HepG2 (cell line): ENCODE data around the gene THADA. TPM values are rescaled to one million over a fixed set of nuclear protein-coding genes. Genes with fewer than 3 reads are reported as not detected.

ENCODE experiments used
- ATAC-seq: fragments of 200-7000 bp; cut with Tn5 transposase; 3 replicates; pipeline ENCODE4 v1.9.1; 2020; ENCODE audit warnings: mild to moderate bottlenecking, moderate library complexity
- BruUV-seq: library from RNA; stranded (reverse); fragments of 400-500 nt; replicated peaks from 2 replicates; lab custom pipeline; 2021; lab: Mats Ljungman, UMichigan
- CTCF ChIA-PET: fragments of 300-600 bp; formaldehyde crosslinking; extraction: SDS; loops from one replicate; lab custom pipeline; 2021; ENCODE audit warnings: low total read pairs, inconsistent platforms, low intra/inter-chr PET ratio; lab: Yijun Ruan, JAX
- POLR2A ChIA-PET: fragments of 350-600 bp; sonication (Branson Sonifier 250); formaldehyde crosslinking; loops from one replicate; lab custom pipeline; 2020; ENCODE audit warnings: antibody characterized with exemption, inconsistent platforms; lab: Yijun Ruan, JAX
- DNase-seq: peaks from one replicate; pipeline ENCODE4 v3.0.0-alpha.2; 2015; ENCODE audit warnings: low spot score
- FAIRE-seq: peaks from 3 replicates; lab custom pipeline; 2011; peaks lifted over from hg19 to GRCh38; lab: Jason Lieb, UNC
- H2AFZ ChIP-seq: one replicate; pipeline ENCODE4 v1.6.1; 2011; ENCODE audit warnings: low read length, inconsistent platforms
- H3K27ac ChIP-seq: fragments of 300-600 bp; 3 replicates; pipeline ENCODE4 v1.8.0; 2011; ENCODE audit warnings: mixed run types, mild to moderate bottlenecking, mixed read lengths, low read length, inconsistent platforms; ENCODE audit not compliant: insufficient read depth; ENCODE audit errors: extremely low read length
- H3K27me3 ChIP-seq, 2 experiments: fragments of 200-600 bp in 1 of 2; 2 replicates in 1 of 2; 3 replicates in 1 of 2; pipeline versions ENCODE4 v1.6.0 to v1.8.0; 2011; ENCODE audit warnings: low read length in 2 of 2, mild to moderate bottlenecking in 2 of 2, moderate library complexity in 2 of 2, inconsistent platforms in 1 of 2; ENCODE audit not compliant: insufficient read depth in 2 of 2, control insufficient read depth in 1 of 2
- H3K36me3 ChIP-seq, 2 experiments: fragments of 200-600 bp in 1 of 2; replicated peaks in 1 of 2; 2 replicates in 1 of 2; 3 replicates in 1 of 2; pipeline versions ENCODE4 v1.5.1 to v1.8.0; 2011; ENCODE audit warnings: low read length in 2 of 2, inconsistent platforms in 1 of 2; ENCODE audit not compliant: insufficient read depth in 2 of 2, control insufficient read depth in 1 of 2
- H3K4me1 ChIP-seq: 2 replicates; pipeline ENCODE4 v1.5.1; 2012; ENCODE audit warnings: low read length, inconsistent platforms; ENCODE audit not compliant: insufficient read depth
- H3K4me2 ChIP-seq: 2 replicates; pipeline ENCODE4 v1.6.0; 2011; ENCODE audit warnings: low read depth, low read length, inconsistent platforms
- H3K4me3 ChIP-seq, 3 experiments: fragments of 200-600 bp in 1 of 3; sonication (generic), shearing (Covaris generic) in 1 of 3; replicated peaks in 1 of 3; 2 replicates each; pipeline ENCODE4 v1.5.1; 2011 to 2016; ENCODE audit warnings: low read length in 3 of 3, inconsistent platforms in 2 of 3, low read depth in 2 of 3, mild to moderate bottlenecking in 2 of 3, control low read depth in 1 of 3, mixed read lengths in 1 of 3; ENCODE audit not compliant: insufficient read depth in 1 of 3
- H3K79me2 ChIP-seq: one replicate; pipeline ENCODE4 v1.6.1; 2011; ENCODE audit warnings: low read length, inconsistent platforms; ENCODE audit not compliant: insufficient read depth
- H3K9ac ChIP-seq: 2 replicates; pipeline ENCODE4 v1.6.0; 2011; ENCODE audit warnings: mild to moderate bottlenecking, low read depth, low read length, inconsistent platforms; ENCODE audit not compliant: insufficient read depth
- H3K9me3 ChIP-seq: 2 replicates; pipeline ENCODE4 v1.5.1; 2012; ENCODE audit warnings: mild to moderate bottlenecking, low read length
- H4K20me1 ChIP-seq: 2 replicates; pipeline ENCODE4 v1.6.0; 2011; ENCODE audit warnings: inconsistent platforms, mild to moderate bottlenecking, low read length, moderate library complexity; ENCODE audit not compliant: insufficient read depth
- PAF1 ChIP-seq: IDR thresholded peaks from 2 replicates; pipeline ENCODE4 v1.6.1; 2016; ENCODE audit warnings: missing genetic modification reagents, missing compliant biosample characterization
- SNAI1 ChIP-seq: sonication (generic); formaldehyde crosslinking; IDR thresholded peaks from 2 replicates; pipeline ENCODE4 v1.5.0; 2020; ENCODE audit warnings: mild to moderate bottlenecking, missing genetic modification reagents, borderline replicate concordance
- SOX13 ChIP-seq, 3 experiments: fragments of 450-650 bp in 1 of 3; sonication (generic) in 1 of 3; formaldehyde crosslinking in 1 of 3; IDR thresholded peaks in 2 of 3; conservative IDR thresholded peaks in 1 of 3; 2 replicates each; pipeline versions ENCODE4 v1.5.0 to v1.6.1; 2016 to 2020; ENCODE audit warnings: antibody characterized with exemption in 1 of 3, mild to moderate bottlenecking in 1 of 3, missing compliant biosample characterization in 1 of 3, missing genetic modification reagents in 1 of 3, moderate library complexity in 1 of 3
- SP140L ChIP-seq: sonication (generic); formaldehyde crosslinking; IDR thresholded peaks from 2 replicates; pipeline ENCODE4 v1.4.0; 2020; ENCODE audit warnings: missing genetic modification reagents, borderline replicate concordance
- ZNF510 ChIP-seq: sonication (generic); formaldehyde crosslinking; IDR thresholded peaks from 2 replicates; pipeline ENCODE4 v1.4.0; 2020; ENCODE audit warnings: low read depth, mild to moderate bottlenecking, missing genetic modification reagents
- WGBS: methylation state at CpG from one replicate; pipeline ENCODE4 v1.1.6; 2017; ENCODE audit warnings: low lambda C conversion rate; 5-methylcytosine and 5-hydroxymethylcytosine counted together
- in situ Hi-C: cut with HindIII; loops from 2 replicates; pipeline ENCODE4 v1.10.0; 2017; ENCODE audit warnings: low pct_unique_long_range_greater_than_20kb; ENCODE audit not compliant: extremely low pct_ligation_motif_present
- intact Hi-C: fragments of 100-400 bp; cut with micrococcal nuclease; formaldehyde crosslinking; loops from one replicate; pipeline ENCODE4 v1.10.0; 2022; ENCODE audit not compliant: unreplicated experiment
- polyA plus RNA-seq, 8 experiments: library from polyadenylated mRNA; depleted of rRNA in 3 of 8; stranded (reverse) in 7 of 8; unstranded in 1 of 8; fragments of >200 nt; fragmentation: Illumina TruSeq in 4 of 8; extraction: Trizol in 4 of 8; gene quantifications; 2 replicates each; pipeline versions ENCODE4 v1.2.1 to v1.2.3, GENCODE V29; 2011 to 2016; ENCODE audit warnings: low read depth in 4 of 8, missing spikeins in 1 of 8, mixed read lengths in 1 of 8; ENCODE audit not compliant: insufficient read depth in 1 of 8
- total RNA-seq, 5 experiments: library from RNA; depleted of rRNA; stranded (reverse); fragments of >200 nt; fragmentation: Illumina TruSeq; extraction: Trizol; gene quantifications; 2 replicates each; pipeline ENCODE4 v1.2.3, GENCODE V29; 2016; ENCODE audit warnings: low read depth in 1 of 5
- TF ChIP-seq, protein P1 (sequence below): sonication (generic); formaldehyde crosslinking; IDR thresholded peaks from 2 replicates; pipeline ENCODE4 v1.5.0; 2020; ENCODE audit warnings: mild to moderate bottlenecking, missing genetic modification reagents, borderline replicate concordance
- TF ChIP-seq, protein P2 (sequence below): sonication (generic); formaldehyde crosslinking; IDR thresholded peaks from 2 replicates; pipeline ENCODE4 v1.9.0; 2021; ENCODE audit warnings: missing genetic modification reagents, borderline replicate concordance
- TF ChIP-seq, protein P3 (sequence below): sonication (generic); formaldehyde crosslinking; IDR thresholded peaks from 2 replicates; pipeline ENCODE4 v1.5.0; 2020; ENCODE audit warnings: missing genetic modification reagents
- TF ChIP-seq, protein P4 (sequence below): sonication (generic); formaldehyde crosslinking; IDR thresholded peaks from 2 replicates; pipeline ENCODE4 v1.5.1; 2020; ENCODE audit warnings: mild to moderate bottlenecking, missing genetic modification reagents, borderline replicate concordance
- TF ChIP-seq, protein P5 (sequence below): sonication (generic); formaldehyde crosslinking; IDR thresholded peaks from 2 replicates; pipeline ENCODE4 v1.4.0; 2020; ENCODE audit warnings: missing genetic modification reagents
- TF ChIP-seq, protein P6 (sequence below): sonication (generic); formaldehyde crosslinking; IDR thresholded peaks from 2 replicates; pipeline ENCODE4 v1.8.0; 2022; ENCODE audit warnings: mild to moderate bottlenecking, missing genetic modification reagents, moderate library complexity

Gene THADA
- total and polyA plus RNA-seq, 2 of the 13 experiments (the other 11 are each of a cell fraction or from before 2014, with no cell fraction given) = 12.7 to 21.7 TPM

DNA sequence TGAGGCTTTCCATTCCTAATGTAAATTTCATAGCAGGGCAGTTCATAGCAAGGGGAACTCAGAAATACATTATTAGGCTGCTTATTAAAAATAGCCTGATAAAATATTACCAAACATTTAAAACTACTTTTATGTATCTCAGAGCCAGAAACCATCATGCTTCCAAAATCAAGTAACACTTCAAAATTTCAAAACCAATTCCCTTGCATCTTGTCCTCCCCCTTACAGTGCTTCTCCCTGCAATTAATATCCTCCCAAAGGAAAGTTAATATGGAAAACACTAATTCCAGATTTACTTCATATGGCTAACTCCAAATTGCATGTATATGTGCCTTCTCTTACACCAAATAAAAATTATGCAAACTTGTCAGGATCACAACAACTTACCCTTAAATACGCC lies 47.8 kb upstream of the THADA start:
- Histone ChIP-seq H4K20me1 (no peaks in the 10 kb centered on the region), H3K9ac (no peak overlapping the region), H3K4me2 (no peak overlapping the region), H3K36me3 (no peaks in the 10 kb centered on the region), H3K4me3 (no peak overlapping the region), H3K27me3 (no peaks in the 10 kb centered on the region), H3K9me3 (no peaks in the 10 kb centered on the region), H3K4me1 (no peaks in the 10 kb centered on the region), H3K79me2 (no peaks in the 10 kb centered on the region), H3K27ac (no peak overlapping the region), H2AFZ (no peak overlapping the region)
- 88% methylated on average over 1 of the region's 1 CpG for WGBS
- BruUV-seq = no TSS peak
- no peak for FAIRE-seq
- in situ Hi-C loops = no loop called here
- CTCF ChIA-PET = no interaction called here
- POLR2A ChIA-PET = no interaction called here
- no peak for DNase-seq
- no peak for ATAC-seq
- intact Hi-C loops = no loop called here
- TF ChIP-seq, protein P1, sequence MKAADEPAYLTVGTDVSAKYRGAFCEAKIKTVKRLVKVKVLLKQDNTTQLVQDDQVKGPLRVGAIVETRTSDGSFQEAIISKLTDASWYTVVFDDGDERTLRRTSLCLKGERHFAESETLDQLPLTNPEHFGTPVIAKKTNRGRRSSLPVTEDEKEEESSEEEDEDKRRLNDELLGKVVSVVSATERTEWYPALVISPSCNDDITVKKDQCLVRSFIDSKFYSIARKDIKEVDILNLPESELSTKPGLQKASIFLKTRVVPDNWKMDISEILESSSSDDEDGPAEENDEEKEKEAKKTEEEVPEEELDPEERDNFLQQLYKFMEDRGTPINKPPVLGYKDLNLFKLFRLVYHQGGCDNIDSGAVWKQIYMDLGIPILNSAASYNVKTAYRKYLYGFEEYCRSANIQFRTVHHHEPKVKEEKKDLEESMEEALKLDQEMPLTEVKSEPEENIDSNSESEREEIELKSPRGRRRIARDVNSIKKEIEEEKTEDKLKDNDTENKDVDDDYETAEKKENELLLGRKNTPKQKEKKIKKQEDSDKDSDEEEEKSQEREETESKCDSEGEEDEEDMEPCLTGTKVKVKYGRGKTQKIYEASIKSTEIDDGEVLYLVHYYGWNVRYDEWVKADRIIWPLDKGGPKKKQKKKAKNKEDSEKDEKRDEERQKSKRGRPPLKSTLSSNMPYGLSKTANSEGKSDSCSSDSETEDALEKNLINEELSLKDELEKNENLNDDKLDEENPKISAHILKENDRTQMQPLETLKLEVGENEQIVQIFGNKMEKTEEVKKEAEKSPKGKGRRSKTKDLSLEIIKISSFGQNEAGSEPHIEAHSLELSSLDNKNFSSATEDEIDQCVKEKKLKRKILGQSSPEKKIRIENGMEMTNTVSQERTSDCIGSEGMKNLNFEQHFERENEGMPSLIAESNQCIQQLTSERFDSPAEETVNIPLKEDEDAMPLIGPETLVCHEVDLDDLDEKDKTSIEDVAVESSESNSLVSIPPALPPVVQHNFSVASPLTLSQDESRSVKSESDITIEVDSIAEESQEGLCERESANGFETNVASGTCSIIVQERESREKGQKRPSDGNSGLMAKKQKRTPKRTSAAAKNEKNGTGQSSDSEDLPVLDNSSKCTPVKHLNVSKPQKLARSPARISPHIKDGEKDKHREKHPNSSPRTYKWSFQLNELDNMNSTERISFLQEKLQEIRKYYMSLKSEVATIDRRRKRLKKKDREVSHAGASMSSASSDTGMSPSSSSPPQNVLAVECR (CRISPR knock-in tag) = no peak
- TF ChIP-seq SOX13 (IDR thresholded peaks at IDR 0.05) (no peak), SOX13 (CRISPR knock-in tag; conservative IDR thresholded peaks at IDR 0.05 in 1 of 2, IDR thresholded peaks at IDR 0.05 in 1 of 2) (no peak), SNAI1 (CRISPR knock-in tag) (no peak), ZNF510 (CRISPR knock-in tag) (no peak), SP140L (CRISPR knock-in tag) (no peak), PAF1 (no peak)
- TF ChIP-seq, protein P2, sequence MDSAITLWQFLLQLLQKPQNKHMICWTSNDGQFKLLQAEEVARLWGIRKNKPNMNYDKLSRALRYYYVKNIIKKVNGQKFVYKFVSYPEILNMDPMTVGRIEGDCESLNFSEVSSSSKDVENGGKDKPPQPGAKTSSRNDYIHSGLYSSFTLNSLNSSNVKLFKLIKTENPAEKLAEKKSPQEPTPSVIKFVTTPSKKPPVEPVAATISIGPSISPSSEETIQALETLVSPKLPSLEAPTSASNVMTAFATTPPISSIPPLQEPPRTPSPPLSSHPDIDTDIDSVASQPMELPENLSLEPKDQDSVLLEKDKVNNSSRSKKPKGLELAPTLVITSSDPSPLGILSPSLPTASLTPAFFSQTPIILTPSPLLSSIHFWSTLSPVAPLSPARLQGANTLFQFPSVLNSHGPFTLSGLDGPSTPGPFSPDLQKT (CRISPR knock-in tag) = no peak
- TF ChIP-seq, protein P3, sequence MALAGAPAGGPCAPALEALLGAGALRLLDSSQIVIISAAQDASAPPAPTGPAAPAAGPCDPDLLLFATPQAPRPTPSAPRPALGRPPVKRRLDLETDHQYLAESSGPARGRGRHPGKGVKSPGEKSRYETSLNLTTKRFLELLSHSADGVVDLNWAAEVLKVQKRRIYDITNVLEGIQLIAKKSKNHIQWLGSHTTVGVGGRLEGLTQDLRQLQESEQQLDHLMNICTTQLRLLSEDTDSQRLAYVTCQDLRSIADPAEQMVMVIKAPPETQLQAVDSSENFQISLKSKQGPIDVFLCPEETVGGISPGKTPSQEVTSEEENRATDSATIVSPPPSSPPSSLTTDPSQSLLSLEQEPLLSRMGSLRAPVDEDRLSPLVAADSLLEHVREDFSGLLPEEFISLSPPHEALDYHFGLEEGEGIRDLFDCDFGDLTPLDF (CRISPR knock-in tag) = no peak
- TF ChIP-seq, protein P4, sequence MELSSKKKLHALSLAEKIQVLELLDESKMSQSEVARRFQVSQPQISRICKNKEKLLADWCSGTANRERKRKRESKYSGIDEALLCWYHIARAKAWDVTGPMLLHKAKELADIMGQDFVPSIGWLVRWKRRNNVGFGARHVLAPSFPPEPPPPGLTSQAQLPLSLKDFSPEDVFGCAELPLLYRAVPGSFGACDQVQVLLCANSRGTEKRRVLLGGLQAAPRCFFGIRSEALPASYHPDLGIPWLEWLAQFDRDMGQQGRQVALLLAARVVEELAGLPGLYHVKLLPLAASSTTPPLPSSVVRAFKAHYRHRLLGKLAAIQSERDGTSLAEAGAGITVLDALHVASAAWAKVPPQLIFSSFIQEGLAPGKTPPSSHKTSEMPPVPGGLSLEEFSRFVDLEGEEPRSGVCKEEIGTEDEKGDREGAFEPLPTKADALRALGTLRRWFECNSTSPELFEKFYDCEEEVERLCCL (CRISPR knock-in tag) = no peak
- TF ChIP-seq, protein P5, sequence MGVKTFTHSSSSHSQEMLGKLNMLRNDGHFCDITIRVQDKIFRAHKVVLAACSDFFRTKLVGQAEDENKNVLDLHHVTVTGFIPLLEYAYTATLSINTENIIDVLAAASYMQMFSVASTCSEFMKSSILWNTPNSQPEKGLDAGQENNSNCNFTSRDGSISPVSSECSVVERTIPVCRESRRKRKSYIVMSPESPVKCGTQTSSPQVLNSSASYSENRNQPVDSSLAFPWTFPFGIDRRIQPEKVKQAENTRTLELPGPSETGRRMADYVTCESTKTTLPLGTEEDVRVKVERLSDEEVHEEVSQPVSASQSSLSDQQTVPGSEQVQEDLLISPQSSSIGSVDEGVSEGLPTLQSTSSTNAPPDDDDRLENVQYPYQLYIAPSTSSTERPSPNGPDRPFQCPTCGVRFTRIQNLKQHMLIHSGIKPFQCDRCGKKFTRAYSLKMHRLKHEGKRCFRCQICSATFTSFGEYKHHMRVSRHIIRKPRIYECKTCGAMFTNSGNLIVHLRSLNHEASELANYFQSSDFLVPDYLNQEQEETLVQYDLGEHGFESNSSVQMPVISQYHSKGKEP (CRISPR knock-in tag) = no peak
- TF ChIP-seq, protein P6, sequence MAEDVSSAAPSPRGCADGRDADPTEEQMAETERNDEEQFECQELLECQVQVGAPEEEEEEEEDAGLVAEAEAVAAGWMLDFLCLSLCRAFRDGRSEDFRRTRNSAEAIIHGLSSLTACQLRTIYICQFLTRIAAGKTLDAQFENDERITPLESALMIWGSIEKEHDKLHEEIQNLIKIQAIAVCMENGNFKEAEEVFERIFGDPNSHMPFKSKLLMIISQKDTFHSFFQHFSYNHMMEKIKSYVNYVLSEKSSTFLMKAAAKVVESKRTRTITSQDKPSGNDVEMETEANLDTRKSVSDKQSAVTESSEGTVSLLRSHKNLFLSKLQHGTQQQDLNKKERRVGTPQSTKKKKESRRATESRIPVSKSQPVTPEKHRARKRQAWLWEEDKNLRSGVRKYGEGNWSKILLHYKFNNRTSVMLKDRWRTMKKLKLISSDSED = no peak
